ENCODE measurements around the gene LANCL2. TPM values are rescaled to one million over a fixed set of nuclear protein-coding genes. Genes with fewer than 3 reads are reported as not detected.
A peak's percentile ranks its signal among the peaks of the same experiment; 100 is the strongest.

The LANCL2 gene
- total RNA-seq, 1 experiment from 2014 or later = 18.5 TPM

GRCh38 chr7:55363386-55364170 lies 1.6 kb upstream of the LANCL2 start:
- Histone ChIP-seq H3K36me3 (ENCODE audit: control insufficient read depth, insufficient read depth, low read length) (no peaks in the 10 kb centered on the region), H3K4me1 (no peaks in the 10 kb centered on the region; the same call in 1 of the 2 replicates), H3K4me3 (ENCODE audit: low read depth, low read length) (no peak overlapping the region), H3K9me3 (no peaks in the 10 kb centered on the region), H3K27me3 (replicated peaks; ENCODE audit: control insufficient read depth, insufficient read depth, low read length) (no peaks in the 10 kb centered on the region)
- Mint-ChIP-seq H3K4me3 (ENCODE audit: unreplicated experiment) (peak overlapping the region; percentile 98), H3K27ac (ENCODE audit: unreplicated experiment) (no peak overlapping the region), H3K36me3 (ENCODE audit: insufficient read depth, unreplicated experiment) (peaks cover 18% of the 10 kb centered on the region), H3K9me3 (ENCODE audit: unreplicated experiment) (no peaks in the 10 kb centered on the region), H3K4me1 (ENCODE audit: low read depth, unreplicated experiment) (peaks cover 18% of the 10 kb centered on the region), H3K27me3 (ENCODE audit: insufficient read depth, unreplicated experiment) (no peaks in the 10 kb centered on the region)
- BruUV-seq (replicated peaks) = no TSS peak
- POLR2A ChIA-PET = no interaction called here
- CTCF ChIA-PET = no interaction called here
- TF ChIP-seq CTCF (IDR thresholded peaks at IDR 0.05; ENCODE audit: insufficient read depth in 1 of 2, low read depth in 1 of 2, low read length in 1 of 2, severe bottlenecking in 1 of 2, unreplicated experiment in 1 of 2) = no peak
- no peak for DNase-seq
- intact Hi-C loops (cut with micrococcal nuclease; ENCODE audit: unreplicated experiment) = loop anchor here (10.0 kb wide), 1 partner anchor 589 kb away; no protein-coding TSS in a partner anchor

GRCh38 chr7:55365675-55366460 lies 731 bp downstream of the LANCL2 start:
- Mint-ChIP-seq H3K9me3 (ENCODE audit: unreplicated experiment) (no peaks in the 10 kb centered on the region), H3K36me3 (ENCODE audit: insufficient read depth, unreplicated experiment) (peaks cover 18% of the 10 kb centered on the region), H3K27me3 (ENCODE audit: insufficient read depth, unreplicated experiment) (no peaks in the 10 kb centered on the region), H3K4me1 (ENCODE audit: low read depth, unreplicated experiment) (peaks cover 18% of the 10 kb centered on the region), H3K4me3 (ENCODE audit: unreplicated experiment) (peak overlapping the region; percentile 98), H3K27ac (ENCODE audit: unreplicated experiment) (peak overlapping the region; percentile 99)
- peak; percentile 95 to 97 for DNase-seq
- H3K27me3 ChIP-seq (replicated peaks; ENCODE audit: control insufficient read depth, insufficient read depth, low read length) = no peaks in the 10 kb centered on the region
- TF ChIP-seq CTCF (IDR thresholded peaks at IDR 0.05; ENCODE audit: insufficient read depth in 1 of 2, low read depth in 1 of 2, low read length in 1 of 2, severe bottlenecking in 1 of 2, unreplicated experiment in 1 of 2) = peak; percentile 17 to 29
- no peaks in the 10 kb centered on the region for H3K36me3 ChIP-seq (ENCODE audit: control insufficient read depth, insufficient read depth, low read length)
- POLR2A ChIA-PET = interaction anchor here (0.6 to 1.4 kb wide), 7 partner anchors 29 to 177 kb away, joined by 3 to 9 read pairs (median 4); no protein-coding TSS in a partner anchor
- intact Hi-C loops (cut with micrococcal nuclease; ENCODE audit: unreplicated experiment) = loop anchor here (1.0 to 10.0 kb wide), 6 partner anchors 30 to 591 kb away; no protein-coding TSS in a partner anchor
- H3K4me1 ChIP-seq = no peaks in the 10 kb centered on the region; the same call in 1 of the 2 replicates
- H3K9me3 ChIP-seq = no peaks in the 10 kb centered on the region
- CTCF ChIA-PET = no interaction called here
- no TSS peak for BruUV-seq (replicated peaks)
- peak overlapping the region; percentile 73 for H3K4me3 ChIP-seq (ENCODE audit: low read depth, low read length)

- H3K4me1 Mint-ChIP-seq (ENCODE audit: low read depth, unreplicated experiment) = peaks cover 18% of the 10 kb centered on the region
- CTCF ChIA-PET = no interaction called here
- no peaks in the 10 kb centered on the region for H3K9me3 Mint-ChIP-seq (ENCODE audit: unreplicated experiment)
- TF ChIP-seq CTCF (IDR thresholded peaks at IDR 0.05; ENCODE audit: insufficient read depth in 1 of 2, low read depth in 1 of 2, low read length in 1 of 2, severe bottlenecking in 1 of 2, unreplicated experiment in 1 of 2) = no peak
- no peaks in the 10 kb centered on the region; the same call in 1 of the 2 replicates for H3K4me1 ChIP-seq
- POLR2A ChIA-PET = interaction anchor here (0.9 to 1.4 kb wide), 4 partner anchors 30 to 178 kb away, joined by 3 to 9 read pairs (median 6); no protein-coding TSS in a partner anchor
- H3K27me3 ChIP-seq (replicated peaks; ENCODE audit: control insufficient read depth, insufficient read depth, low read length) = no peaks in the 10 kb centered on the region
- H3K36me3 ChIP-seq (ENCODE audit: control insufficient read depth, insufficient read depth, low read length) = no peaks in the 10 kb centered on the region
- H3K4me3 ChIP-seq (ENCODE audit: low read depth, low read length) = peak overlapping the region; percentile 73
- H3K9me3 ChIP-seq = no peaks in the 10 kb centered on the region
- intact Hi-C loops (cut with micrococcal nuclease; ENCODE audit: unreplicated experiment) = loop anchor here (1.0 to 10.0 kb wide), 5 partner anchors 30 to 592 kb away; no protein-coding TSS in a partner anchor
- H3K36me3 Mint-ChIP-seq (ENCODE audit: insufficient read depth, unreplicated experiment) = peaks cover 18% of the 10 kb centered on the region
- peak in 1 of 2 experiments; percentile 24 for DNase-seq
- H3K4me3 Mint-ChIP-seq (ENCODE audit: unreplicated experiment) = peak overlapping the region; percentile 98
- peak overlapping the region; percentile 99 for H3K27ac Mint-ChIP-seq (ENCODE audit: unreplicated experiment)
- H3K27me3 Mint-ChIP-seq (ENCODE audit: insufficient read depth, unreplicated experiment) = no peaks in the 10 kb centered on the region
- TSS peak; percentile 63 for BruUV-seq (replicated peaks)
These were observed 1.4 kb downstream of the LANCL2 start for GRCh38 chr7:55366461-55367070.
